Left forelimb (tissue), 1 donor: Measurements from ENCODE around the gene AOX1.
"Not testable (repeated sequence)": the region's sequence is repeated elsewhere in the genome, so short reads cannot be mapped to it uniquely, and the experiment has no call there.

Experiments
- DNase-seq: peaks from one replicate; pipeline ENCODE4 v3.0.0-alpha.2; 2018; ENCODE audit warnings: low spot score

Gene AOX1

GRCh38 chr2:200702044-200702443 is 116.2 kb downstream of the AOX1 start:
- no peak for DNase-seq

GRCh38 chr2:200702646-200703118 is 116.9 kb downstream of the AOX1 start:
- no peak for DNase-seq

- DNase-seq: no peak
Observed at GRCh38 chr2:200703127-200703925, 117.5 kb downstream of the AOX1 start.

- no peak for DNase-seq
Observed at GRCh38 chr2:200703926-200704637, 118.3 kb downstream of the AOX1 start.

GRCh38 chr2:200705305-200706041 is 119.7 kb downstream of the AOX1 start:
- DNase-seq: no peak

GRCh38 chr2:200708943-200709342 is 123.1 kb downstream of the AOX1 start:
- no peak for DNase-seq

- DNase-seq: peak; percentile 81
Observed at GRCh38 chr2:200713003-200713703, 127.3 kb downstream of the AOX1 start.

GRCh38 chr2:200713704-200714064 is 127.9 kb downstream of the AOX1 start:
- no peak for DNase-seq

- not testable (repeated sequence) for DNase-seq
Observed at GRCh38 chr2:200715014-200715413, 129.2 kb downstream of the AOX1 start.

- no peak for DNase-seq
Observed at GRCh38 chr2:200716386-200716785, 130.6 kb downstream of the AOX1 start.
